SJCRH30 (cell line): ENCODE measurements around the gene STPG2. TPM values are rescaled to one million over a fixed set of nuclear protein-coding genes. Genes with fewer than 3 reads are reported as not detected.
A peak's percentile ranks its signal among the peaks of the same experiment; 100 is the strongest.
"Not testable (repeated sequence)": the region's sequence is repeated elsewhere in the genome, so short reads cannot be mapped to it uniquely, and the experiment has no call there.

ENCODE experiments used
- DNase-seq, 2 experiments: peaks; one replicate each; pipeline ENCODE4 v3.0.0-alpha.2; 2015 to 2020
- H3K27ac ChIP-seq: fragments of 250-450 bp; sonication (Bioruptor Pico); 2 replicates; pipeline ENCODE4 v1.5.1; 2020; ENCODE audit warnings: mild to moderate bottlenecking, moderate library complexity
- H3K27me3 ChIP-seq: fragments of 250-450 bp; sonication (Bioruptor Pico); 2 replicates; pipeline ENCODE4 v1.5.1; 2020; ENCODE audit warnings: mild to moderate bottlenecking, moderate library complexity
- H3K36me3 ChIP-seq: fragments of 250-450 bp; sonication (Bioruptor Pico); 2 replicates; pipeline ENCODE4 v1.5.1; 2020; ENCODE audit warnings: mild to moderate bottlenecking, moderate library complexity
- H3K4me1 ChIP-seq: fragments of 250-450 bp; sonication (Bioruptor Pico); 2 replicates; pipeline ENCODE4 v1.5.1; 2020; ENCODE audit warnings: mild to moderate bottlenecking, moderate library complexity
- H3K4me3 ChIP-seq: fragments of 250-450 bp; sonication (Bioruptor Pico); 2 replicates; pipeline ENCODE4 v1.5.1; 2020; ENCODE audit warnings: mild to moderate bottlenecking, moderate library complexity
- H3K9me3 ChIP-seq: fragments of 250-450 bp; sonication (Bioruptor Pico); replicated peaks from 2 replicates; pipeline ENCODE4 v1.5.1; 2020; ENCODE audit warnings: mild to moderate bottlenecking, moderate library complexity
- total RNA-seq: library from RNA; depleted of rRNA; stranded (reverse); fragments of >200 nt; shearing (Covaris generic); gene quantifications from 2 replicates; pipeline ENCODE4 v1.2.3, GENCODE V29; 2014

STPG2 gene
- total RNA-seq, 1 experiment from 2014 or later: not detected

- Histone ChIP-seq H3K27me3 (no peaks in the 10 kb centered on the region), H3K4me3 (no peak overlapping the region), H3K27ac (no peak overlapping the region), H3K4me1 (no peaks in the 10 kb centered on the region), H3K36me3 (no peaks in the 10 kb centered on the region), H3K9me3 (no peaks in the 10 kb centered on the region)
- DNase-seq: no peak
Measured at GRCh38 chr4:97752599-97752998, 390.7 kb downstream of the STPG2 start.

DNA sequence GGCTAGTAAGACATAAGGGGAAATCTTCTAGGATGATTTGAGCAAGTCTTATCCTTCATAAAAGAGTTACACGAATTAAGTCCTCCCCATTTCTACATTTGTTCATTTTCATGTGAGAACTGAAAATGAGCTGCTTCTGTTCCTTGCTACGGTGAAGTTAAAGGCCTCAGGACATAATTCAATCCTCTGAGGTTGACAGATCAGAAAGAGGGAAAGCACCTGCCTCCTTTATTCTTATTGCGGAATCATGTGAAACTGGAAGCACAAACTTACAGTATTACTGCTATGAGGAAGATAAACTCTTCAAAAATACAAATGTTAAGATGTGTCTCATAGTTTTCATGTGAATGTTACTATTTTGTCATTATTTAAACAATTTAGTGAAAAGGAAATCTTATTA lies 395.3 kb downstream of the STPG2 start:
- no peak for DNase-seq

GRCh38 chr4:97720869-97721432 lies 422.3 kb downstream of the STPG2 start:
- H3K36me3 ChIP-seq: no peaks in the 10 kb centered on the region
- DNase-seq: peak in 1 of 2 experiments; percentile 66
- H3K4me3 ChIP-seq: no peak overlapping the region
- no peaks in the 10 kb centered on the region for H3K27me3 ChIP-seq
- peaks cover 7% of the 10 kb centered on the region; the same call in 1 of the 2 replicates for H3K4me1 ChIP-seq
- no peaks in the 10 kb centered on the region for H3K9me3 ChIP-seq
- H3K27ac ChIP-seq: no peak overlapping the region

More for the DNA sequence above, 395.3 kb downstream of the STPG2 start:
- H3K9me3 ChIP-seq: no peaks in the 10 kb centered on the region
- no peaks in the 10 kb centered on the region for H3K4me1 ChIP-seq
- no peak overlapping the region for H3K27ac ChIP-seq
- no peaks in the 10 kb centered on the region for H3K36me3 ChIP-seq
- no peaks in the 10 kb centered on the region for H3K27me3 ChIP-seq
- no peak overlapping the region for H3K4me3 ChIP-seq

DNA sequence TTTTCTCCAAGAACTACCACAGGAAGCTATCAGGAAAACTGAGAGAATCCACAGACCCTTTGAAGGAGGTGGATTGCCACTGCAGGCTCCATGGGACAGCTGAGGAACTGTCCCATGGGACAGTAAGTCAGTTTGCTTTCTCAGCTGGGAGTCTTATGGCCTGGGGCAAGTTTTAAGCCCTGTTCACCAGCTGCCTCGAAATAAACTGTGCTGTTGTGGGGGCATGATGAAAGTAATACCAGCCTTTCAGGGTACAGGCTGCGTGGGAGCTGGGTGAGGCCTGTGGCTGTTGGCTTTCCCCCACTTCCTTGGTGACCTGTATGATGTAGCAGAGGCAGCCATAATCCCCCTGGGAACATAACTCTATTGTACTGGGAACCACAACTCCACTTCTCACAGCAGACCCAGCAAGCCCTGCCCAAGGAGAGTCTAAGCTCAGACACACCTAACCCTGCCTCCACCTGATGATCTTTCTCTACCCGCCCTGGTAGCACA lies 452.1 kb downstream of the STPG2 start:
- Histone ChIP-seq H3K9me3 (no peaks in the 10 kb centered on the region), H3K27ac (no peak overlapping the region), H3K4me3 (no peak overlapping the region), H3K36me3 (no peaks in the 10 kb centered on the region), H3K4me1 (no peaks in the 10 kb centered on the region), H3K27me3 (no peaks in the 10 kb centered on the region)
- DNase-seq: peak; percentile 53 to 67

- Histone ChIP-seq H3K27ac (no peak overlapping the region), H3K27me3 (no peaks in the 10 kb centered on the region), H3K9me3 (no peaks in the 10 kb centered on the region), H3K36me3 (no peaks in the 10 kb centered on the region), H3K4me1 (no peaks in the 10 kb centered on the region), H3K4me3 (no peak overlapping the region)
- DNase-seq: no peak
Measured at GRCh38 chr4:97670703-97671269, 472.5 kb downstream of the STPG2 start.

DNA sequence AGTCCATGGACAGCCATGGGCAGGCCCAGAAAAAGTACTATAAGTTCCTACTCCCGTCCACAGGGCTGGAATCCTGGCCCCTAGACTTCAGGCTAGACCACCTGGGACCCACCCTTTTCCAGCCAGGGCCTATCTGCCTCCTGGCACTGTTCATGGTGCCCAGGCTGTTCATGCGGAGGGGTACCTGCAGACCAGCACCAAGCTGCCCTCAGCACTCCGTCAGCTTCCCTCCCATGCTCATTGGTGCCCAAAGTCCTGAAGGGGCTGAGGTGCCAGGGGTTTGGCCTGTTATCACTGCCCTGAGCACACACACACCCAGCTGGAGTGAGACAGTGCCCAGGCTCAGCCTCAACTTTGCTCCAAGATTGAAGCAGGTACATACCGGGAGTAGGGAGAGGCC lies 477.7 kb downstream of the STPG2 start:
- no peak overlapping the region for H3K27ac ChIP-seq
- H3K4me1 ChIP-seq: no peaks in the 10 kb centered on the region
- no peaks in the 10 kb centered on the region for H3K36me3 ChIP-seq
- no peaks in the 10 kb centered on the region for H3K9me3 ChIP-seq
- no peak overlapping the region for H3K4me3 ChIP-seq
- no peak for DNase-seq
- H3K27me3 ChIP-seq: no peaks in the 10 kb centered on the region

DNA sequence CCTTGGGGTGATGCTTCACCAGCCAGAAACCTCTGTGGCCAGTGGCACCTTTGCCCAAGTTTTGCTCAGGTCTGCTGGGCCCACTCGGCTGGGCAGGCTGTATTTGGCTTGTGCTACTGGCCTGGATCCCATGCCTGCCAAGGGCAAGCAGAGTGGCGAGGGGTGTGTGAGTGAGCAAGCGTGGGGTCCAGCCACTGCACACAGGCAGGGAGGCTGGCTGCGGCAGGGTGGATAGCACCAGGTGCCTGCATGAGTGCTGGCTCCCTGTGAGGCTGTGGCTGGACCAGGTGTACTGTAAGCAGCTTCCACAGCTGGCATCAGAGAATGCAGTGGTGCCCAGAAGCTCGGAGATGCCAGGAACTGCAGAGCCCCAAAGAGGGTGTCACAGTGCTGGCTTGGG lies 478.5 kb downstream of the STPG2 start:
- no peaks in the 10 kb centered on the region for H3K27me3 ChIP-seq
- DNase-seq: no peak
- no peaks in the 10 kb centered on the region for H3K36me3 ChIP-seq
- H3K4me3 ChIP-seq: no peak overlapping the region
- no peak overlapping the region for H3K27ac ChIP-seq
- no peaks in the 10 kb centered on the region for H3K4me1 ChIP-seq
- no peaks in the 10 kb centered on the region for H3K9me3 ChIP-seq

DNA sequence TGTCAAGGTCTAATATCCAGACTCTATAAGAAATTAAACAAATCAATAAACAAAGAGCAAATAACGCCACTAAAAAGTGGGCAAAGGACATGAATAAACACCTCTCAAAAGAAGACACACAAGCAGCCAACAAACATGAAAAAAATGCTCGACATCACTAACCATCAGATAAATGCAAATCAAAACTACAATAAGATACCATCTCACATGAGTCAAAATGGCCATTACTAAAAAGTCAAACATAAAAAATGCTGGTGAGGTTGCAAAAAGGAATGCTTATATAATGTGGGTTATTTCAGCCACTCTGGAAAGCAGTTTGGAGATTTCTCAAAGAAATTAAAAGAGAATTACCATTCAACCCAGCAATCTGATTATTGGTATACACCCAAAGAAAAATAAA lies 481.1 kb downstream of the STPG2 start:
- H3K36me3 ChIP-seq: no peaks in the 10 kb centered on the region
- H3K27me3 ChIP-seq: no peaks in the 10 kb centered on the region
- H3K4me3 ChIP-seq: no peak overlapping the region
- no peaks in the 10 kb centered on the region for H3K4me1 ChIP-seq
- no peak for DNase-seq
- H3K9me3 ChIP-seq: no peaks in the 10 kb centered on the region
- no peak overlapping the region for H3K27ac ChIP-seq

GRCh38 chr4:97656044-97656720 lies 487.1 kb downstream of the STPG2 start:
- Histone ChIP-seq H3K27ac (no peak overlapping the region), H3K4me3 (no peak overlapping the region), H3K9me3 (no peaks in the 10 kb centered on the region), H3K27me3 (no peaks in the 10 kb centered on the region), H3K36me3 (no peaks in the 10 kb centered on the region), H3K4me1 (no peaks in the 10 kb centered on the region)
- DNase-seq: no peak

DNA sequence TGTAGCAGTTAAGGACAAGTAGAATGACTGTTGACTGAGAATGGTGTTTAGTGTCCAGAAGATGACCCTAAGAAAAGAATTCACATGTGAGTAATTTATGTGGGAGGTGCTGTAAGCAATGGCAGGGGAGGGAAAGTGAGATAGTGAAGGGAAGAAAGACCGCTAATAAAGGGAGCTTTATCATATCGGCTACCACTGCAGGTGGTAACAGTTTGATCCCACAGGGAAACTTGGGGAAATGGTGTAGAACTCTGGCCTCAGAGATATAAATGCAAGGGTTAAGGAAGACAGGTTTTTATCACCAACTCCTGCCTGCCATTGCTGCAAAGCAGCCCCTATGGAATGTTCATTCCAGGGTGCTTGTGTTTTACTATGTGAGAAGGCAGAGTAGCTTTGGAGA lies 489.6 kb downstream of the STPG2 start:
- no peaks in the 10 kb centered on the region for H3K4me1 ChIP-seq
- no peak for DNase-seq
- no peak overlapping the region for H3K27ac ChIP-seq
- no peak overlapping the region for H3K4me3 ChIP-seq
- H3K9me3 ChIP-seq: no peaks in the 10 kb centered on the region
- no peaks in the 10 kb centered on the region for H3K27me3 ChIP-seq
- no peaks in the 10 kb centered on the region for H3K36me3 ChIP-seq

GRCh38 chr4:97646997-97647396 lies 496.3 kb downstream of the STPG2 start:
- Histone ChIP-seq H3K36me3 (no peaks in the 10 kb centered on the region), H3K4me3 (no peak overlapping the region), H3K27me3 (no peaks in the 10 kb centered on the region), H3K4me1 (no peaks in the 10 kb centered on the region), H3K27ac (no peak overlapping the region), H3K9me3 (no peaks in the 10 kb centered on the region)
- DNase-seq: no peak

DNA sequence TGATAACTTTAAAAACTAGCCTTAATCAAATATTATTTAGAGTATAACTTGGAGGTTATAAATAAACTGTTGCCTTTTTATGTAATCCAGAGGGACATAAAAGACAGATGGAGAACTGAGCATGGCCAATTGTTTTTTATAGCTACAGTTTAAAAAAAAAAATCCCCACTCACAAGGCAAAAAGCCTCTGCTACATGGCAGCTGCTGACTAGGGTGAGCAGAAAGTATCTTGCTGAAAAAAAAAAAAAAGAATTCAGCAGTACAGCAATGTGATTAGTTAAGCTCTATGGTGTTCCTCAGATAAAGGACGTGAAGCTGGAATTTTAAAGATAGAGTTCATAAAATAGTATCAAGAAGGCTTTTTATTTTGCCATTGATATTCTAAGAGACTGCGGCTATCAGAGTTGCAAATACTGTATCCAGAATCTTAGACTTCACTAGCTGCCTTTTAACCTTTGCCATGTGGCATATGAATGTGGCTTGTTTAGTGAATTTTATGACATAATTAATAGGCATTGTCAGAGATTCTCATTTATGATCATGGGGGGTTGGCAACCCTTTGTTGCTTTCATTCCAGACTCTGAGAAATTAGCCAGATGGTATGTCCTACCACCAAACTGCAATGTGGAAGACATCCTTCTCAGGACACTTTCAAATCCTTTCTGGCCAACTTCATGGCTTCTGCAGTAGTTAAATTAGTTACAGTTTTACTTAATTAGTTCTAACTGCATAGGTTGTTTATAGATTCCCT lies 498.0 kb downstream of the STPG2 start:
- no peaks in the 10 kb centered on the region for H3K9me3 ChIP-seq
- H3K27me3 ChIP-seq: no peaks in the 10 kb centered on the region
- no peaks in the 10 kb centered on the region for H3K4me1 ChIP-seq
- H3K36me3 ChIP-seq: no peaks in the 10 kb centered on the region
- no peak overlapping the region for H3K4me3 ChIP-seq
- no peak for DNase-seq
- H3K27ac ChIP-seq: no peak overlapping the region

GRCh38 chr4:97643179-97643578 lies 500.1 kb downstream of the STPG2 start:
- H3K27me3 ChIP-seq: no peaks in the 10 kb centered on the region
- H3K27ac ChIP-seq: no peak overlapping the region
- no peaks in the 10 kb centered on the region for H3K9me3 ChIP-seq
- H3K4me3 ChIP-seq: no peak overlapping the region
- H3K36me3 ChIP-seq: no peaks in the 10 kb centered on the region
- H3K4me1 ChIP-seq: no peaks in the 10 kb centered on the region
- DNase-seq: no peak

DNA sequence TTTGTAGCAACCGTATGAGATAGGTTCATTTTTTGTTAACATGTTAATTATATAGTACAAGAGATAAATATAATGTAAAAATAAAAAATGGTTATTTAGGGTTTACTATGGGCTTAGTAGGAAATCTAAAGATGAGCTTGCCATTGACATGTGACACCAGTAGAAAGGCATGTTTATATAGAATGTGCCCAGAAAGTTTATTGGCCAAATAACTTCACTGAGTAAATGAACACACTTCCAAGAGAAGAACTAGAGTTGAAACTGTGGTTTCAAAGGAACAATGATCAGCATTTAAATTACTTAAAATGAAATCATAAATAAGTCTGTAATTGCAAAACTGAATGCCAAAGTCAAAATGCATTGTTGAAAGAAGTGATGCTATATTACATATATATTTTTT lies 503.3 kb downstream of the STPG2 start:
- Histone ChIP-seq H3K4me1 (no peaks in the 10 kb centered on the region), H3K27ac (no peak overlapping the region), H3K9me3 (no peaks in the 10 kb centered on the region), H3K4me3 (no peak overlapping the region), H3K36me3 (no peaks in the 10 kb centered on the region), H3K27me3 (no peaks in the 10 kb centered on the region)
- no peak for DNase-seq

GRCh38 chr4:97633831-97634230 lies 509.4 kb downstream of the STPG2 start:
- H3K27ac ChIP-seq, DNase-seq, H3K4me3 ChIP-seq: not testable (repeated sequence)

More at GRCh38 chr4:97633831-97634230, 509.4 kb downstream of the STPG2 start:
- H3K36me3 ChIP-seq, H3K9me3 ChIP-seq, H3K4me1 ChIP-seq, H3K27me3 ChIP-seq: not testable (repeated sequence)
